WTC11 (cell line): ENCODE measurements around the gene LRRN3. TPM values are rescaled to one million over a fixed set of nuclear protein-coding genes. Genes with fewer than 3 reads are reported as not detected.

Experiments
- ATAC-seq: fragments of 200-7000 bp; cut with Tn5 transposase; 2 replicates; pipeline ENCODE4 v1.10.0; 2021; ENCODE audit warnings: mild to moderate bottlenecking, moderate library complexity
- CTCF ChIA-PET: fragments of 300-600 bp; sonication (Branson Sonifier 250); formaldehyde crosslinking; loops from one replicate; lab custom pipeline; 2021; ENCODE audit warnings: antibody characterized with exemption; lab: Charles Lee
- POLR2A ChIA-PET: fragments of 350-600 bp; sonication (Branson Sonifier 250); formaldehyde crosslinking; loops from one replicate; lab custom pipeline; 2021; ENCODE audit warnings: antibody characterized with exemption; lab: Charles Lee
- DNase-seq: peaks from one replicate; pipeline ENCODE4 v3.0.0; 2021; ENCODE audit warnings: low spot score
- H3K27ac Mint-ChIP-seq: 2 replicates; pipeline ENCODE4 v1.8.0; 2021; ENCODE audit warnings: mixed read lengths
- H3K27me3 Mint-ChIP-seq: 2 replicates; pipeline ENCODE4 v1.8.0; 2021; ENCODE audit warnings: low read depth, mild to moderate bottlenecking, moderate library complexity, mixed read lengths
- H3K36me3 Mint-ChIP-seq: 2 replicates; pipeline ENCODE4 v1.8.0; 2021; ENCODE audit warnings: mixed read lengths
- H3K4me1 Mint-ChIP-seq: 2 replicates; pipeline ENCODE4 v1.8.0; 2022; ENCODE audit warnings: mixed read lengths
- H3K4me3 Mint-ChIP-seq: 2 replicates; pipeline ENCODE4 v1.8.0; 2021; ENCODE audit warnings: mild to moderate bottlenecking, moderate library complexity, mixed read lengths
- H3K9me3 Mint-ChIP-seq: 2 replicates; pipeline ENCODE4 v1.8.0; 2021; ENCODE audit warnings: mixed read lengths
- FOXP4 ChIP-seq: sonication (generic); formaldehyde crosslinking; IDR thresholded peaks from 2 replicates; pipeline ENCODE4 v1.8.0; 2022; ENCODE audit warnings: mild to moderate bottlenecking, missing genetic modification reagents
- JAZF1 ChIP-seq: fragments of 250-450 bp; sonication (Bioruptor Pico); IDR thresholded peaks from 2 replicates; pipeline ENCODE4 v1.9.0; 2021; ENCODE audit warnings: moderate library complexity, mild to moderate bottlenecking, inconsistent platforms
- MAX ChIP-seq: sonication (generic); formaldehyde crosslinking; IDR thresholded peaks from 2 replicates; pipeline ENCODE4 v1.8.0; 2022; ENCODE audit warnings: mild to moderate bottlenecking, missing genetic modification reagents
- MXD4 ChIP-seq: fragments of 250-450 bp; sonication (Bioruptor Pico); IDR thresholded peaks from 2 replicates; pipeline ENCODE4 v1.8.0; 2021; ENCODE audit warnings: mild to moderate bottlenecking, moderate library complexity, borderline replicate concordance
- NR3C1 ChIP-seq: sonication (generic); formaldehyde crosslinking; conservative IDR thresholded peaks from 2 replicates; pipeline ENCODE4 v1.8.1; 2023; ENCODE audit warnings: low read depth, mild to moderate bottlenecking, missing genetic modification reagents
- PRRX2 ChIP-seq: fragments of 250-450 bp; sonication (Bioruptor Pico); IDR thresholded peaks from 2 replicates; pipeline ENCODE4 v1.8.0; 2021; ENCODE audit warnings: mild to moderate bottlenecking
- ZNF138 ChIP-seq: sonication (generic); formaldehyde crosslinking; conservative IDR thresholded peaks from 2 replicates; pipeline ENCODE4 v1.8.1; 2022; ENCODE audit warnings: mild to moderate bottlenecking, moderate library complexity, missing genetic modification reagents
- ZNF396 ChIP-seq: fragments of 250-450 bp; sonication (Bioruptor Pico); IDR thresholded peaks from 2 replicates; pipeline ENCODE4 v1.8.0; 2021; ENCODE audit warnings: mild to moderate bottlenecking, moderate library complexity, borderline replicate concordance
- total RNA-seq: library from RNA; stranded (reverse); gene quantifications from 3 replicates; pipeline ENCODE4 v1.2.3, GENCODE V29; 2021
- TF ChIP-seq, protein P1 (sequence below): sonication (generic); formaldehyde crosslinking; IDR thresholded peaks from 2 replicates; pipeline ENCODE4 v1.8.1; 2022; ENCODE audit warnings: low read depth, mild to moderate bottlenecking, moderate library complexity, missing genetic modification reagents, borderline replicate concordance
- TF ChIP-seq, protein P2 (sequence below): sonication (generic); formaldehyde crosslinking; IDR thresholded peaks from 2 replicates; pipeline ENCODE4 v1.8.1; 2022; ENCODE audit warnings: mild to moderate bottlenecking, missing genetic modification reagents, moderate library complexity, borderline replicate concordance
- TF ChIP-seq, protein P3 (sequence below): sonication (generic); formaldehyde crosslinking; IDR thresholded peaks from 2 replicates; pipeline ENCODE4 v1.8.1; 2022; ENCODE audit warnings: low read depth, missing genetic modification reagents, borderline replicate concordance
- TF ChIP-seq, protein P4 (sequence below): fragments of 250-450 bp; sonication (Bioruptor Pico); IDR thresholded peaks from 2 replicates; pipeline ENCODE4 v1.9.0; 2021; ENCODE audit warnings: mild to moderate bottlenecking, borderline replicate concordance

Gene LRRN3
- total RNA-seq, 1 experiment from 2014 or later: 0.70 TPM

GRCh38 chr7:111049971-111050680, 40.8 kb upstream of the LRRN3 start:
- CTCF ChIA-PET: no interaction called here
- Mint-ChIP-seq H3K4me1 (peaks cover 52% of the 10 kb centered on the region), H3K9me3 (peaks cover 6% of the 10 kb centered on the region), H3K27ac (peak overlapping the region; percentile 66), H3K27me3 (no peaks in the 10 kb centered on the region), H3K4me3 (no peak overlapping the region), H3K36me3 (peaks cover 2% of the 10 kb centered on the region; the same call in 1 of the 2 replicates)
- ATAC-seq: no peak
- DNase-seq: no peak
- TF ChIP-seq ZNF138 (CRISPR knock-in tag): no peak
- no peak for TF ChIP-seq FOXP4
- TF ChIP-seq MAX: no peak
- POLR2A ChIA-PET: no interaction called here

DNA sequence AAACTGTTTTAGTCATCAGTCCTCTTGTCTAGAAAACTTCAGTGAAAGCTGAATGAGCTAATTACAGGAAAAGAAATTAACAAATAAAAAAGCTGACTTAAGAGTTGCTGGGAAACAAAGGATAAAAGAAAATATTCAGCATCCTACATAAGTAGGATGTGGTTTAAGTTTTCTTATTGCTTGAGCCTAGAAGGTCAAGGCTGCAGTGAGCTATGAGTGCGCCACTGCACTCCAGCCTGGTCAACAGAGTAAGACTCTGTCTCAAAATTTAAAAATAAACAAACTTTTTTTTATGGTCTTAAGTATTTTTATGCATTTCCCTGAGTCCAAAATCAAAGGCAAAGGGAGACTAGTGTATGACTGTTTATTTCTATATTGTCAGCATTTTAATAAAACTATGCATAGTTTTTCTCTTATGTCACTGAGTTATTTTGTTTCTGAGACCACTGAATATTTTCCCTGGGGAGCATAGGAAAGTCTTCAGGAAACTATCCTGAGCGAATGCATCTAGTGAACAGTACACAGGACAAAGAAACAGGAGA, 40.0 kb upstream of the LRRN3 start:
- ATAC-seq: no peak
- peaks cover 2% of the 10 kb centered on the region; the same call in 1 of the 2 replicates for H3K36me3 Mint-ChIP-seq
- H3K4me3 Mint-ChIP-seq: no peak overlapping the region; the same call in 1 of the 2 replicates
- TF ChIP-seq ZNF396 (CRISPR knock-in tag) (no peak), NR3C1 (CRISPR knock-in tag) (no peak), PRRX2 (CRISPR knock-in tag) (no peak), MXD4 (no peak), JAZF1 (CRISPR knock-in tag) (no peak)
- TF ChIP-seq, protein P1, sequence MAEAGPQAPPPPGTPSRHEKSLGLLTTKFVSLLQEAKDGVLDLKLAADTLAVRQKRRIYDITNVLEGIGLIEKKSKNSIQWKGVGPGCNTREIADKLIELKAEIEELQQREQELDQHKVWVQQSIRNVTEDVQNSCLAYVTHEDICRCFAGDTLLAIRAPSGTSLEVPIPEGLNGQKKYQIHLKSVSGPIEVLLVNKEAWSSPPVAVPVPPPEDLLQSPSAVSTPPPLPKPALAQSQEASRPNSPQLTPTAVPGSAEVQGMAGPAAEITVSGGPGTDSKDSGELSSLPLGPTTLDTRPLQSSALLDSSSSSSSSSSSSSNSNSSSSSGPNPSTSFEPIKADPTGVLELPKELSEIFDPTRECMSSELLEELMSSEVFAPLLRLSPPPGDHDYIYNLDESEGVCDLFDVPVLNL: no peak
- TF ChIP-seq, protein P2, sequence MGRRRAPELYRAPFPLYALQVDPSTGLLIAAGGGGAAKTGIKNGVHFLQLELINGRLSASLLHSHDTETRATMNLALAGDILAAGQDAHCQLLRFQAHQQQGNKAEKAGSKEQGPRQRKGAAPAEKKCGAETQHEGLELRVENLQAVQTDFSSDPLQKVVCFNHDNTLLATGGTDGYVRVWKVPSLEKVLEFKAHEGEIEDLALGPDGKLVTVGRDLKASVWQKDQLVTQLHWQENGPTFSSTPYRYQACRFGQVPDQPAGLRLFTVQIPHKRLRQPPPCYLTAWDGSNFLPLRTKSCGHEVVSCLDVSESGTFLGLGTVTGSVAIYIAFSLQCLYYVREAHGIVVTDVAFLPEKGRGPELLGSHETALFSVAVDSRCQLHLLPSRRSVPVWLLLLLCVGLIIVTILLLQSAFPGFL (CRISPR knock-in tag): no peak
- TF ChIP-seq, protein P3, sequence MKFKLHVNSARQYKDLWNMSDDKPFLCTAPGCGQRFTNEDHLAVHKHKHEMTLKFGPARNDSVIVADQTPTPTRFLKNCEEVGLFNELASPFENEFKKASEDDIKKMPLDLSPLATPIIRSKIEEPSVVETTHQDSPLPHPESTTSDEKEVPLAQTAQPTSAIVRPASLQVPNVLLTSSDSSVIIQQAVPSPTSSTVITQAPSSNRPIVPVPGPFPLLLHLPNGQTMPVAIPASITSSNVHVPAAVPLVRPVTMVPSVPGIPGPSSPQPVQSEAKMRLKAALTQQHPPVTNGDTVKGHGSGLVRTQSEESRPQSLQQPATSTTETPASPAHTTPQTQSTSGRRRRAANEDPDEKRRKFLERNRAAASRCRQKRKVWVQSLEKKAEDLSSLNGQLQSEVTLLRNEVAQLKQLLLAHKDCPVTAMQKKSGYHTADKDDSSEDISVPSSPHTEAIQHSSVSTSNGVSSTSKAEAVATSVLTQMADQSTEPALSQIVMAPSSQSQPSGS (CRISPR knock-in tag): no peak
- TF ChIP-seq, protein P4, sequence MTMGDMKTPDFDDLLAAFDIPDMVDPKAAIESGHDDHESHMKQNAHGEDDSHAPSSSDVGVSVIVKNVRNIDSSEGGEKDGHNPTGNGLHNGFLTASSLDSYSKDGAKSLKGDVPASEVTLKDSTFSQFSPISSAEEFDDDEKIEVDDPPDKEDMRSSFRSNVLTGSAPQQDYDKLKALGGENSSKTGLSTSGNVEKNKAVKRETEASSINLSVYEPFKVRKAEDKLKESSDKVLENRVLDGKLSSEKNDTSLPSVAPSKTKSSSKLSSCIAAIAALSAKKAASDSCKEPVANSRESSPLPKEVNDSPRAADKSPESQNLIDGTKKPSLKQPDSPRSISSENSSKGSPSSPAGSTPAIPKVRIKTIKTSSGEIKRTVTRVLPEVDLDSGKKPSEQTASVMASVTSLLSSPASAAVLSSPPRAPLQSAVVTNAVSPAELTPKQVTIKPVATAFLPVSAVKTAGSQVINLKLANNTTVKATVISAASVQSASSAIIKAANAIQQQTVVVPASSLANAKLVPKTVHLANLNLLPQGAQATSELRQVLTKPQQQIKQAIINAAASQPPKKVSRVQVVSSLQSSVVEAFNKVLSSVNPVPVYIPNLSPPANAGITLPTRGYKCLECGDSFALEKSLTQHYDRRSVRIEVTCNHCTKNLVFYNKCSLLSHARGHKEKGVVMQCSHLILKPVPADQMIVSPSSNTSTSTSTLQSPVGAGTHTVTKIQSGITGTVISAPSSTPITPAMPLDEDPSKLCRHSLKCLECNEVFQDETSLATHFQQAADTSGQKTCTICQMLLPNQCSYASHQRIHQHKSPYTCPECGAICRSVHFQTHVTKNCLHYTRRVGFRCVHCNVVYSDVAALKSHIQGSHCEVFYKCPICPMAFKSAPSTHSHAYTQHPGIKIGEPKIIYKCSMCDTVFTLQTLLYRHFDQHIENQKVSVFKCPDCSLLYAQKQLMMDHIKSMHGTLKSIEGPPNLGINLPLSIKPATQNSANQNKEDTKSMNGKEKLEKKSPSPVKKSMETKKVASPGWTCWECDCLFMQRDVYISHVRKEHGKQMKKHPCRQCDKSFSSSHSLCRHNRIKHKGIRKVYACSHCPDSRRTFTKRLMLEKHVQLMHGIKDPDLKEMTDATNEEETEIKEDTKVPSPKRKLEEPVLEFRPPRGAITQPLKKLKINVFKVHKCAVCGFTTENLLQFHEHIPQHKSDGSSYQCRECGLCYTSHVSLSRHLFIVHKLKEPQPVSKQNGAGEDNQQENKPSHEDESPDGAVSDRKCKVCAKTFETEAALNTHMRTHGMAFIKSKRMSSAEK (CRISPR knock-in tag): no peak
- TF ChIP-seq, all 79 proteins: peak for 0
- CTCF ChIA-PET: no interaction called here
- Mint-ChIP-seq H3K4me1 (peaks cover 48% of the 10 kb centered on the region), H3K9me3 (peaks cover 6% of the 10 kb centered on the region), H3K27ac (peak overlapping the region; percentile 94), H3K27me3 (no peaks in the 10 kb centered on the region)
- POLR2A ChIA-PET: no interaction called here
- no peak for DNase-seq
